ENCODE data around the gene DYNC1H1. TPM values are rescaled to one million over a fixed set of nuclear protein-coding genes. Genes with fewer than 3 reads are reported as not detected.

The DYNC1H1 gene
- polyA plus RNA-seq, 1 donor from 2014 or later, result 298 TPM

GRCh38 chr14:102094101-102094500, 129.7 kb downstream of the DYNC1H1 start:
- Histone ChIP-seq H2AFZ (ENCODE audit: low read depth, low read length) (no peak overlapping the region), H4K20me1 (ENCODE audit: insufficient read depth) (no peaks in the 10 kb centered on the region), H3K27ac (ENCODE audit: low read length) (no peak overlapping the region), H3K9ac (ENCODE audit: low read length) (no peak overlapping the region), H3K27me3 (ENCODE audit: insufficient read depth, low read depth, low read length) (no peaks in the 10 kb centered on the region), H3K36me3 (ENCODE audit: insufficient read depth, low read length) (no peaks in the 10 kb centered on the region), H3K4me3 (ENCODE audit: low read length) (no peak overlapping the region), H3K4me2 (ENCODE audit: low read length) (no peak overlapping the region), H3K9me3 (ENCODE audit: low read length) (no peaks in the 10 kb centered on the region), H3K9me2 (ENCODE audit: insufficient read depth, low read length) (no peaks in the 10 kb centered on the region), H3K79me2 (replicated peaks; ENCODE audit: insufficient read depth, low read length) (no peaks in the 10 kb centered on the region), H3F3A (ENCODE audit: insufficient read depth, low read length, poor library complexity, severe bottlenecking) (no peaks in the 10 kb centered on the region)
- TF ChIP-seq EP300 (conservative IDR thresholded peaks at IDR 0.05; ENCODE audit: poor library complexity, severe bottlenecking) (no peak), CTCF (IDR thresholded peaks at IDR 0.05; ENCODE audit: poor library complexity, severe bottlenecking) (no peak), SMC3 (conservative IDR thresholded peaks at IDR 0.05; ENCODE audit: poor library complexity) (no peak), POLR2AphosphoS5 (IDR thresholded peaks at IDR 0.05) (no peak), MXI1 (conservative IDR thresholded peaks at IDR 0.05; ENCODE audit: poor library complexity, severe bottlenecking) (no peak), REST (IDR thresholded peaks at IDR 0.05; ENCODE audit: borderline replicate concordance) (no peak), TAF1 (IDR thresholded peaks at IDR 0.05; ENCODE audit: low read depth) (no peak), RAD21 (conservative IDR thresholded peaks at IDR 0.05) (no peak), EZH2 (IDR thresholded peaks at IDR 0.05; ENCODE audit: borderline replicate concordance, insufficient read depth, low read length, poor library complexity, severe bottlenecking) (no peak)

- Histone ChIP-seq H3F3A (ENCODE audit: insufficient read depth, low read length, poor library complexity, severe bottlenecking) (no peaks in the 10 kb centered on the region), H3K4me3 (ENCODE audit: low read length) (no peak overlapping the region), H3K9ac (ENCODE audit: low read length) (no peak overlapping the region), H3K27ac (ENCODE audit: low read length) (no peak overlapping the region), H3K9me2 (ENCODE audit: insufficient read depth, low read length) (no peaks in the 10 kb centered on the region), H4K20me1 (ENCODE audit: insufficient read depth) (no peaks in the 10 kb centered on the region), H3K27me3 (ENCODE audit: insufficient read depth, low read depth, low read length) (no peaks in the 10 kb centered on the region), H3K79me2 (replicated peaks; ENCODE audit: insufficient read depth, low read length) (no peaks in the 10 kb centered on the region), H3K4me2 (ENCODE audit: low read length) (no peak overlapping the region), H3K9me3 (ENCODE audit: low read length) (no peaks in the 10 kb centered on the region), H2AFZ (ENCODE audit: low read depth, low read length) (no peak overlapping the region), H3K36me3 (ENCODE audit: insufficient read depth, low read length) (no peaks in the 10 kb centered on the region)
- no peak for TF ChIP-seq RAD21 (conservative IDR thresholded peaks at IDR 0.05)
- no peak for TF ChIP-seq CTCF (IDR thresholded peaks at IDR 0.05; ENCODE audit: poor library complexity, severe bottlenecking)
- no peak for TF ChIP-seq TAF1 (IDR thresholded peaks at IDR 0.05; ENCODE audit: low read depth)
- TF ChIP-seq POLR2AphosphoS5 (IDR thresholded peaks at IDR 0.05), result no peak
- TF ChIP-seq EZH2 (IDR thresholded peaks at IDR 0.05; ENCODE audit: borderline replicate concordance, insufficient read depth, low read length, poor library complexity, severe bottlenecking), result no peak
- no peak for TF ChIP-seq REST (IDR thresholded peaks at IDR 0.05; ENCODE audit: borderline replicate concordance)
- TF ChIP-seq EP300 (conservative IDR thresholded peaks at IDR 0.05; ENCODE audit: poor library complexity, severe bottlenecking), result no peak
- no peak for TF ChIP-seq SMC3 (conservative IDR thresholded peaks at IDR 0.05; ENCODE audit: poor library complexity)
- no peak for TF ChIP-seq MXI1 (conservative IDR thresholded peaks at IDR 0.05; ENCODE audit: poor library complexity, severe bottlenecking)
Observed at GRCh38 chr14:102095231-102095870, 131.0 kb downstream of the DYNC1H1 start.
